ENCODE results near the gene FCAMR.

The FCAMR gene

DNA sequence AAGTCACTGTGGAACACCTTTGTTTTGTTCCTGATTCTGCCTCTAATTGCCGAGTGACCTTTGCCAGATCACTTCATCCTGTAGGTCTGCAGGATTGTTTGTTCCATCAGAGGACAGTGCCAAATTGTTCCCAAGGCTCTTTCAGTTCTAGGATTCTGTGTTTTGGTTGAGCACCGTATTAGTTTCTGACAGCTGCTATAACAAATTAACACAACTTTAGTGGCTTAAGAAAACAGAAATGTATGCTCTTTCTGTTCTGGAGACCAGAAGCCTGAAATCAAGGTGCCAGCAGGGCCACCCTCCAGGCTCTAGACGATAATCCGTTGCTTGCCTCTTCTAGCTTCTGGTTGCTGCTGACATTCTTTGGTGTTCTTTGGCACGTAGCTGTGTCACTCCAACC lies 20.6 kb downstream of the FCAMR start:
- Histone ChIP-seq H2AK5ac (ENCODE audit: low read length, severe bottlenecking) (peak overlapping the region; percentile 10), H3K9me3 (ENCODE audit: control insufficient read depth, low read length) (peaks cover 8% of the 10 kb centered on the region), H2BK120ac (ENCODE audit: low read depth, low read length) (no peak overlapping the region), H3K23ac (ENCODE audit: low read length in 2 of 2) (no peak overlapping the region), H3K27ac (ENCODE audit: low read length, poor library complexity, severe bottlenecking) (no peak overlapping the region), H3K18ac (ENCODE audit: low read depth in 1 of 2, low read length in 2 of 2) (no peak overlapping the region), H3K4me3 (ENCODE audit: insufficient read depth in 1 of 2, low read depth in 1 of 2, low read length in 2 of 2) (no peak overlapping the region), H3K9ac (ENCODE audit: low read length) (no peak overlapping the region), H3K4ac (ENCODE audit: low read depth in 1 of 2, low read length in 2 of 2) (no peak overlapping the region), H3K4me2 (ENCODE audit: low read length, poor library complexity, severe bottlenecking) (no peak overlapping the region), H3K27me3 (ENCODE audit: control insufficient read depth in 1 of 2, insufficient read depth in 1 of 2, low read length in 2 of 2) (peaks cover 7 to 67% of the 10 kb centered on the region in 2 experiments), H2BK12ac (ENCODE audit: low read length in 2 of 2) (no peak overlapping the region), H4K8ac (ENCODE audit: low read length) (no peak overlapping the region), H3K79me1 (replicated peaks; ENCODE audit: low read length, poor library complexity, severe bottlenecking) (no peaks in the 10 kb centered on the region), H2BK5ac (ENCODE audit: low read depth, low read length, poor library complexity, severe bottlenecking) (no peak overlapping the region), H3K36me3 (ENCODE audit: control insufficient read depth in 1 of 2, insufficient read depth in 2 of 2, low read depth in 1 of 2, low read length in 2 of 2) (no peaks in the 10 kb centered on the region), H3K4me1 (ENCODE audit: control insufficient read depth, insufficient read depth, low read depth, low read length) (peaks cover 25% of the 10 kb centered on the region), H2AFZ (ENCODE audit: low read depth, low read length) (no peak overlapping the region), H3K14ac (ENCODE audit: low read length in 2 of 2) (no peak overlapping the region), H2BK15ac (ENCODE audit: low read depth, poor library complexity, severe bottlenecking) (no peak overlapping the region), H4K91ac (ENCODE audit: low read length) (no peak overlapping the region)
- 71% methylated on average over 5 of the region's 5 CpGs for WGBS
- DNase-seq, result no peak

DNA sequence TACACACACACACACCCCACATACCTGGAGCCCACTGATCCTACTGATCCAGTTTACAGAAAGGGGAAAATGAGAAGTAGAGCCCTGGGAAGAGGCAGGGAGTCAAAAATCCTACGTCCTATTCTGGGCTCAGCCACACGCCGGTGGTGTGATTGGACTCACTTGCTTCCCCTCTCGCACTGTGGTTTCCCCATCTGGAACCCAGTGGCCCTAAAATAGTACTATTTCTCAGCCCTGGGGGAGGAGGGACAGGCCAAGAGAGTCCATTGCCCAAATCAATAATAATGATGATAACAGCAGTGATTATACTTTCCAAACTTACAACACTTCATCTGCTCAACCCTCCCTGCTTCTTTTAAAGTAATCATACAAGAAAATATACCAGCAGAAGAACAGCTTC lies 21.1 kb downstream of the FCAMR start:
- Histone ChIP-seq H2BK5ac (ENCODE audit: low read depth, low read length, poor library complexity, severe bottlenecking) (no peak overlapping the region), H2BK120ac (ENCODE audit: low read depth, low read length) (no peak overlapping the region), H3K4me2 (ENCODE audit: low read length, poor library complexity, severe bottlenecking) (no peak overlapping the region), H3K4ac (ENCODE audit: low read depth in 1 of 2, low read length in 2 of 2) (no peak overlapping the region), H3K4me1 (ENCODE audit: control insufficient read depth, insufficient read depth, low read depth, low read length) (peaks cover 24% of the 10 kb centered on the region), H2AFZ (ENCODE audit: low read depth, low read length) (no peak overlapping the region), H4K91ac (ENCODE audit: low read length) (no peak overlapping the region), H3K4me3 (ENCODE audit: insufficient read depth in 1 of 2, low read depth in 1 of 2, low read length in 2 of 2) (no peak overlapping the region), H3K27me3 (ENCODE audit: control insufficient read depth in 1 of 2, insufficient read depth in 1 of 2, low read length in 2 of 2) (peaks cover 7 to 65% of the 10 kb centered on the region in 2 experiments), H3K36me3 (ENCODE audit: control insufficient read depth in 1 of 2, insufficient read depth in 2 of 2, low read depth in 1 of 2, low read length in 2 of 2) (no peaks in the 10 kb centered on the region), H3K27ac (ENCODE audit: low read length, poor library complexity, severe bottlenecking) (no peak overlapping the region), H2BK12ac (ENCODE audit: low read length in 2 of 2) (no peak overlapping the region), H2BK15ac (ENCODE audit: low read depth, poor library complexity, severe bottlenecking) (no peak overlapping the region), H3K18ac (ENCODE audit: low read depth in 1 of 2, low read length in 2 of 2) (no peak overlapping the region), H3K79me1 (replicated peaks; ENCODE audit: low read length, poor library complexity, severe bottlenecking) (no peaks in the 10 kb centered on the region), H2AK5ac (ENCODE audit: low read length, severe bottlenecking) (no peak overlapping the region), H3K9me3 (ENCODE audit: control insufficient read depth, low read length) (peaks cover 8% of the 10 kb centered on the region), H3K9ac (ENCODE audit: low read length) (no peak overlapping the region), H3K23ac (ENCODE audit: low read length in 2 of 2) (no peak overlapping the region), H4K8ac (ENCODE audit: low read length) (no peak overlapping the region), H3K14ac (ENCODE audit: low read length in 2 of 2) (no peak overlapping the region)
- DNase-seq, result no peak
- WGBS, result 86% methylated on average over 4 of the region's 4 CpGs

DNA sequence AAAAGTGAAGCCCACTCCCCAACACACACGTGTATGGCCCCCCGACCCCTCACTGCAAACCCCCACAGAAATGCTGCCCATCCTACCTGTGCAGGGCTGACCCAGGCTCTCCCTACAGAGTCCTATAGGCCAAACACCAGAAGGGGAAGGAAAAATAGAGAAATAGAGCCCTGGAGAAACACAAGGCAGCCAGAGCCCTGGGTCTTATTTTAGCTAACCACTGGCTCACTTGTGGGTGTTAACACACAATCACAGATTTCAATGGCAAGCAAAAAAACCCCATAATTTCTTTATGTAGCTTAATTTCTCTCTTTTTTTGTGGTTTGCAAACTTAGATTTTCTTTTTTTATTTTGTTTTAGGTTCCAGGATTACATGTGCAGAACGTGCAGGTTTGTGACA lies 23.0 kb downstream of the FCAMR start:
- peaks cover 10% of the 10 kb centered on the region for H3K4me1 ChIP-seq (ENCODE audit: control insufficient read depth, insufficient read depth, low read depth, low read length)
- peaks cover 8% of the 10 kb centered on the region for H3K9me3 ChIP-seq (ENCODE audit: control insufficient read depth, low read length)
- H2AK5ac ChIP-seq (ENCODE audit: low read length, severe bottlenecking), result no peak overlapping the region
- no peak overlapping the region for H2BK120ac ChIP-seq (ENCODE audit: low read depth, low read length)
- no peak overlapping the region for H2BK15ac ChIP-seq (ENCODE audit: low read depth, poor library complexity, severe bottlenecking)
- H4K91ac ChIP-seq (ENCODE audit: low read length), result no peak overlapping the region
- no peak overlapping the region for H3K9ac ChIP-seq (ENCODE audit: low read length)
- H3K18ac ChIP-seq (ENCODE audit: low read depth in 1 of 2, low read length in 2 of 2), result no peak overlapping the region
- H3K14ac ChIP-seq (ENCODE audit: low read length in 2 of 2), result no peak overlapping the region
- H3K4ac ChIP-seq (ENCODE audit: low read depth in 1 of 2, low read length in 2 of 2), result no peak overlapping the region
- H3K27ac ChIP-seq (ENCODE audit: low read length, poor library complexity, severe bottlenecking), result no peak overlapping the region
- WGBS, result 100% methylated on average over 1 of the region's 3 CpGs
- no peaks in the 10 kb centered on the region for H3K79me1 ChIP-seq (replicated peaks; ENCODE audit: low read length, poor library complexity, severe bottlenecking)
- H2BK5ac ChIP-seq (ENCODE audit: low read depth, low read length, poor library complexity, severe bottlenecking), result no peak overlapping the region
- H3K36me3 ChIP-seq (ENCODE audit: control insufficient read depth in 1 of 2, insufficient read depth in 2 of 2, low read depth in 1 of 2, low read length in 2 of 2), result no peaks in the 10 kb centered on the region
- H3K23ac ChIP-seq (ENCODE audit: low read length in 2 of 2), result no peak overlapping the region
- peaks cover 7 to 76% of the 10 kb centered on the region in 2 experiments for H3K27me3 ChIP-seq (ENCODE audit: control insufficient read depth in 1 of 2, insufficient read depth in 1 of 2, low read length in 2 of 2)
- no peak overlapping the region for H2BK12ac ChIP-seq (ENCODE audit: low read length in 2 of 2)
- H3K4me2 ChIP-seq (ENCODE audit: low read length, poor library complexity, severe bottlenecking), result no peak overlapping the region
- no peak for DNase-seq
- H3K4me3 ChIP-seq (ENCODE audit: insufficient read depth in 1 of 2, low read depth in 1 of 2, low read length in 2 of 2), result no peak overlapping the region
- H4K8ac ChIP-seq (ENCODE audit: low read length), result no peak overlapping the region
- H2AFZ ChIP-seq (ENCODE audit: low read depth, low read length), result no peak overlapping the region

DNA sequence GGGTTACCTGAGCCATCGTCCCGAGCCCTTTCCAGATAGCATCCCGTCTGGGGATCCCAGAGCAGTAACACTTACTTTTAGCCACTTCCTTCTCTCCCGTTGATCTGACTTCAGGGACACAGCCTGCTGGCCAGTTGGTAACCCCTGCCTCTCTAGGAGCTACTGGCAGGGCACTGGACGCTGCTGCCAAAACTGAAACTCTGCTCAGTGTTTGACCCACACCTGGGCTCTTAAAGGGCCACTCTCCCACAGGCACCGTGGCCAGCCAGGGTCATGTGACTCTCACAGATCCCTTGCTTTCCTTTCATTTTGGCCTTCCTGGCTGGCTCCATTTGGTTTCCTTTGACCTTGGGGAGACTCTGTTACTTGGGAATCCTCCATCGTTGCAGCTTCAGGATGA lies 24.0 kb downstream of the FCAMR start, which contains the start of gene PIGR:
PIGR (minus strand) TSS at position 206 of the 400 bp plus-strand sequence. CDS start 5,935 bp downstream, outside the sequence.
- H3K14ac ChIP-seq (ENCODE audit: low read length in 2 of 2), result no peak within 1 kb of the TSS
- H3K4me3 ChIP-seq (ENCODE audit: insufficient read depth in 1 of 2, low read depth in 1 of 2, low read length in 2 of 2), result no peak within 1 kb of the TSS
- WGBS, result 79% methylated on average over 7 of the region's 7 CpGs
- no peak within 1 kb of the TSS for H2BK15ac ChIP-seq (ENCODE audit: low read depth, poor library complexity, severe bottlenecking)
- no peak within 1 kb of the TSS for H2BK5ac ChIP-seq (ENCODE audit: low read depth, low read length, poor library complexity, severe bottlenecking)
- H3K36me3 ChIP-seq (ENCODE audit: control insufficient read depth in 1 of 2, insufficient read depth in 2 of 2, low read depth in 1 of 2, low read length in 2 of 2), result no peaks in the 10 kb centered on the region
- no peak within 1 kb of the TSS for H4K91ac ChIP-seq (ENCODE audit: low read length)
- no peaks in the 10 kb centered on the region for H3K79me1 ChIP-seq (replicated peaks; ENCODE audit: low read length, poor library complexity, severe bottlenecking)
- no peak within 1 kb of the TSS for H2AFZ ChIP-seq (ENCODE audit: low read depth, low read length)
- no peak within 1 kb of the TSS for H3K18ac ChIP-seq (ENCODE audit: low read depth in 1 of 2, low read length in 2 of 2)
- peaks cover 7 to 81% of the 10 kb centered on the region in 2 experiments for H3K27me3 ChIP-seq (ENCODE audit: control insufficient read depth in 1 of 2, insufficient read depth in 1 of 2, low read length in 2 of 2)
- peaks cover 7% of the 10 kb centered on the region for H3K4me1 ChIP-seq (ENCODE audit: control insufficient read depth, insufficient read depth, low read depth, low read length)
- peak within 1 kb of the TSS; percentile 32 for H2AK5ac ChIP-seq (ENCODE audit: low read length, severe bottlenecking)
- no peak within 1 kb of the TSS for H3K4me2 ChIP-seq (ENCODE audit: low read length, poor library complexity, severe bottlenecking)
- no peak within 1 kb of the TSS for H2BK12ac ChIP-seq (ENCODE audit: low read length in 2 of 2)
- no peak within 1 kb of the TSS for H3K27ac ChIP-seq (ENCODE audit: low read length, poor library complexity, severe bottlenecking)
- no peak within 1 kb of the TSS for H3K9ac ChIP-seq (ENCODE audit: low read length)
- H2BK120ac ChIP-seq (ENCODE audit: low read depth, low read length), result no peak within 1 kb of the TSS
- peaks cover 8% of the 10 kb centered on the region for H3K9me3 ChIP-seq (ENCODE audit: control insufficient read depth, low read length)
- H4K8ac ChIP-seq (ENCODE audit: low read length), result no peak within 1 kb of the TSS
- H3K4ac ChIP-seq (ENCODE audit: low read depth in 1 of 2, low read length in 2 of 2), result no peak within 1 kb of the TSS
- no peak within 1 kb of the TSS for H3K23ac ChIP-seq (ENCODE audit: low read length in 2 of 2)
- no peak for DNase-seq

Measured in mesenchymal stem cell (in vitro differentiated cells and primary cell).